Measurements from ENCODE around the gene RYR2. TPM values are rescaled to one million over a fixed set of nuclear protein-coding genes. Genes with fewer than 3 reads are reported as not detected.

The RYR2 gene
- total RNA-seq, 1 experiment from 2014 or later = 4.0 TPM

DNA sequence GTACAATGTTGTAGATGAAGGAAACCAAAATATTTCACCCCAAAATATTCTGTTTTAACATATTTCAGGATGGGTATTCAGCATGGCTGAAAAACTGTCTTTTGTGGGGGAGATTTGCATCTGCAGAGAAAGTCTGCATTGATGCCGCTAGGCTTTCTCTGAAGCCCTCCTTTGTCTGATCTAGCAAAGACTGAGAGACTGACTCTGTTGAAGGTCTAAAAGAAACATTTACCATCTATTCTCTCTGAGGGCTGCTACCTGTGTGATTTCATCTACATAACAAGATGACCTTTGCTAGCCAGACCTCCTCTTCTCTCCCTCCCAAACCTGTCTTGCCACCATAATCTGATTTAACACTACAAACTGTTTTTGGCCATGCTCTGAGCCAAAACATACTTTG lies 25.4 kb upstream of the RYR2 start:
- Mint-ChIP-seq H3K36me3 (ENCODE audit: insufficient read depth, unreplicated experiment) (no peaks in the 10 kb centered on the region), H3K27ac (ENCODE audit: low read depth, unreplicated experiment) (no peak overlapping the region), H3K27me3 (ENCODE audit: insufficient read depth, unreplicated experiment) (peaks cover 31% of the 10 kb centered on the region), H3K9me3 (ENCODE audit: unreplicated experiment) (no peaks in the 10 kb centered on the region), H3K4me3 (ENCODE audit: unreplicated experiment) (no peak overlapping the region), H3K4me1 (ENCODE audit: insufficient read depth, unreplicated experiment) (peaks cover 13% of the 10 kb centered on the region)
- DNase-seq (ENCODE audit: unreplicated experiment) = no peak
- intact Hi-C loops (cut with micrococcal nuclease) = no loop called here
- TF ChIP-seq, protein P1, sequence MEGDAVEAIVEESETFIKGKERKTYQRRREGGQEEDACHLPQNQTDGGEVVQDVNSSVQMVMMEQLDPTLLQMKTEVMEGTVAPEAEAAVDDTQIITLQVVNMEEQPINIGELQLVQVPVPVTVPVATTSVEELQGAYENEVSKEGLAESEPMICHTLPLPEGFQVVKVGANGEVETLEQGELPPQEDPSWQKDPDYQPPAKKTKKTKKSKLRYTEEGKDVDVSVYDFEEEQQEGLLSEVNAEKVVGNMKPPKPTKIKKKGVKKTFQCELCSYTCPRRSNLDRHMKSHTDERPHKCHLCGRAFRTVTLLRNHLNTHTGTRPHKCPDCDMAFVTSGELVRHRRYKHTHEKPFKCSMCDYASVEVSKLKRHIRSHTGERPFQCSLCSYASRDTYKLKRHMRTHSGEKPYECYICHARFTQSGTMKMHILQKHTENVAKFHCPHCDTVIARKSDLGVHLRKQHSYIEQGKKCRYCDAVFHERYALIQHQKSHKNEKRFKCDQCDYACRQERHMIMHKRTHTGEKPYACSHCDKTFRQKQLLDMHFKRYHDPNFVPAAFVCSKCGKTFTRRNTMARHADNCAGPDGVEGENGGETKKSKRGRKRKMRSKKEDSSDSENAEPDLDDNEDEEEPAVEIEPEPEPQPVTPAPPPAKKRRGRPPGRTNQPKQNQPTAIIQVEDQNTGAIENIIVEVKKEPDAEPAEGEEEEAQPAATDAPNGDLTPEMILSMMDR (IDR thresholded peaks at IDR 0.05; ENCODE audit: unreplicated experiment) = no peak
- POLR2A ChIA-PET = no interaction called here
- CTCF ChIA-PET = no interaction called here
- BruUV-seq (replicated peaks) = no TSS peak

- no peaks in the 10 kb centered on the region for H3K36me3 Mint-ChIP-seq (ENCODE audit: insufficient read depth, unreplicated experiment)
- TF ChIP-seq, protein P1 (IDR thresholded peaks at IDR 0.05; ENCODE audit: unreplicated experiment) = no peak
- POLR2A ChIA-PET = interaction anchor here (0.7 kb wide), 1 partner anchor 13 kb away, joined by 3 read pairs; no protein-coding TSS in a partner anchor
- H3K27ac Mint-ChIP-seq (ENCODE audit: low read depth, unreplicated experiment) = no peak overlapping the region
- intact Hi-C loops (cut with micrococcal nuclease) = no loop called here
- H3K9me3 Mint-ChIP-seq (ENCODE audit: unreplicated experiment) = no peaks in the 10 kb centered on the region
- CTCF ChIA-PET = interaction anchor here (0.7 to 0.8 kb wide), 3 partner anchors 8 to 368 kb away, joined by 3 to 4 read pairs (median 4); no protein-coding TSS in a partner anchor
- H3K4me3 Mint-ChIP-seq (ENCODE audit: unreplicated experiment) = no peak overlapping the region
- no peaks in the 10 kb centered on the region for H3K4me1 Mint-ChIP-seq (ENCODE audit: insufficient read depth, unreplicated experiment)
- H3K27me3 Mint-ChIP-seq (ENCODE audit: insufficient read depth, unreplicated experiment) = peaks cover 31% of the 10 kb centered on the region
- DNase-seq (ENCODE audit: unreplicated experiment) = no peak
- BruUV-seq (replicated peaks) = no TSS peak
Measured at GRCh38 chr1:237018896-237019295, 23.1 kb upstream of the RYR2 start.

- ChIA-PET CTCF (interaction anchor here (0.5 kb wide), 1 partner anchor 482 kb away, joined by 3 read pairs; no protein-coding TSS in a partner anchor), POLR2A (no interaction called here)
- Mint-ChIP-seq H3K4me3 (ENCODE audit: unreplicated experiment) (no peak overlapping the region), H3K4me1 (ENCODE audit: insufficient read depth, unreplicated experiment) (no peaks in the 10 kb centered on the region), H3K36me3 (ENCODE audit: insufficient read depth, unreplicated experiment) (peaks cover 6% of the 10 kb centered on the region), H3K27ac (ENCODE audit: low read depth, unreplicated experiment) (no peak overlapping the region), H3K27me3 (ENCODE audit: insufficient read depth, unreplicated experiment) (peaks cover 12% of the 10 kb centered on the region), H3K9me3 (ENCODE audit: unreplicated experiment) (peaks cover 10% of the 10 kb centered on the region)
- TF ChIP-seq, protein P1 (IDR thresholded peaks at IDR 0.05; ENCODE audit: unreplicated experiment) = no peak
- BruUV-seq (replicated peaks) = no TSS peak
- intact Hi-C loops (cut with micrococcal nuclease) = no loop called here
- no peak for DNase-seq (ENCODE audit: unreplicated experiment)
Measured at GRCh38 chr1:237025358-237026074, 16.5 kb upstream of the RYR2 start.

DNA sequence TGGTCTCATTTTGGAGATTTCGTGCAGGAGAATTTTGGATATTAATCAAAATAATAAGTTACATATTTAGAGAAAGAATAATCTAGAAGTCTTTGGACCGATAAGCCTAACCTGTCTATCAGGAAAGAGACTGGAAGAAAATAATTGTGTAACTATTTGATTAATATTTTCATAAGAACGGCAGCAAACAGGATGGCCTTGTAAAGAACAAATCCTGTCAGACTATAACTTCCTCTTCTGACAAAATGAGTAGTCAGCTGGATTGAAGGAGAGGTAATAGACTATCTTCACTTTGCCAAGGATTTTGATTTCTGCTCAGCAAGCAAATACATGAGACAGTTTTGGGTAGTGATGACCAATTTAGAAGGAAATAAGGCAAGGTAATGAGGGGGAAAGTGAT lies 12.7 kb upstream of the RYR2 start:
- Mint-ChIP-seq H3K27ac (ENCODE audit: low read depth, unreplicated experiment) (no peak overlapping the region), H3K27me3 (ENCODE audit: insufficient read depth, unreplicated experiment) (peaks cover 12% of the 10 kb centered on the region), H3K4me3 (ENCODE audit: unreplicated experiment) (no peak overlapping the region), H3K36me3 (ENCODE audit: insufficient read depth, unreplicated experiment) (peaks cover 6% of the 10 kb centered on the region), H3K9me3 (ENCODE audit: unreplicated experiment) (peaks cover 10% of the 10 kb centered on the region), H3K4me1 (ENCODE audit: insufficient read depth, unreplicated experiment) (peaks cover 15% of the 10 kb centered on the region)
- no peak for DNase-seq (ENCODE audit: unreplicated experiment)
- no TSS peak for BruUV-seq (replicated peaks)
- intact Hi-C loops (cut with micrococcal nuclease) = no loop called here
- POLR2A ChIA-PET = no interaction called here
- TF ChIP-seq, protein P1 (IDR thresholded peaks at IDR 0.05; ENCODE audit: unreplicated experiment) = no peak
- CTCF ChIA-PET = no interaction called here

Measured in MCF 10A (cell line).